SK-N-SH (cell line): ENCODE data around the gene KCNH4. TPM values are rescaled to one million over a fixed set of nuclear protein-coding genes. Genes with fewer than 3 reads are reported as not detected.

Experiments used
- CTCF ChIA-PET: fragments of 300-600, 350-600 bp; formaldehyde crosslinking; extraction: SDS; loops from one replicate; lab custom pipeline; 2021; lab: Yijun Ruan, JAX
- POLR2A ChIA-PET: fragments of 350-600 bp; sonication (Branson Sonifier 250); formaldehyde crosslinking; extraction: SDS; loops from one replicate; lab custom pipeline; 2020; ENCODE audit warnings: antibody characterized with exemption, inconsistent platforms; lab: Yijun Ruan, JAX
- DNase-seq: peaks from one replicate; pipeline ENCODE4 v3.0.0; 2012
- H2AFZ ChIP-seq: fragments of 200-600 bp; sonication (generic); 2 replicates; pipeline ENCODE4 v1.8.1; 2016; ENCODE audit warnings: antibody characterized with exemption, mild to moderate bottlenecking, low read depth
- H3F3A ChIP-seq: fragments of 200-600 bp; sonication (generic); replicated peaks from 2 replicates; pipeline ENCODE3; 2016; ENCODE audit warnings: antibody characterized with exemption, mild to moderate bottlenecking; ENCODE audit not compliant: insufficient read depth
- H3K27ac ChIP-seq, 2 experiments: fragments of 200-500 bp in 1 of 2; fragments of 200-600 bp in 1 of 2; sonication (Bioruptor generic) in 1 of 2; sonication (generic), shearing (Covaris generic) in 1 of 2; 2 replicates each; pipeline versions ENCODE4 v1.5.1 to v1.6.1; 2014 to 2016; ENCODE audit warnings: low read depth in 2 of 2, inconsistent platforms in 1 of 2, low read length in 1 of 2, mild to moderate bottlenecking in 1 of 2, mixed read lengths in 1 of 2
- H3K27me3 ChIP-seq: fragments of 200-600 bp; sonication (generic), shearing (Covaris generic); 2 replicates; pipeline ENCODE4 v1.6.1; 2016; ENCODE audit warnings: mixed run types; ENCODE audit not compliant: insufficient read depth
- H3K36me3 ChIP-seq, 2 experiments: fragments of 200-500 bp in 1 of 2; fragments of 200-600 bp in 1 of 2; sonication (Bioruptor generic) in 1 of 2; sonication (generic) in 1 of 2; replicated peaks in 1 of 2; 2 replicates each; pipeline versions ENCODE3 to v1.5.1; 2014 to 2016; ENCODE audit warnings: low read length in 1 of 2, mild to moderate bottlenecking in 1 of 2; ENCODE audit not compliant: insufficient read depth in 2 of 2, control insufficient read depth in 1 of 2
- H3K4me1 ChIP-seq, 2 experiments: fragments of 200-500 bp in 1 of 2; fragments of 200-600 bp in 1 of 2; sonication (Bioruptor generic) in 1 of 2; sonication (generic), shearing (Covaris generic) in 1 of 2; 2 replicates each; pipeline versions ENCODE4 v1.5.1 to v1.6.1; 2014 to 2016; ENCODE audit warnings: low read depth in 1 of 2, low read length in 1 of 2, mixed run types in 1 of 2; ENCODE audit not compliant: insufficient read depth in 2 of 2, control insufficient read depth in 1 of 2
- H3K4me2 ChIP-seq: fragments of 200-600 bp; sonication (generic), shearing (Covaris generic); 2 replicates; pipeline ENCODE4 v1.6.1; 2017; ENCODE audit warnings: mixed run types
- H3K4me3 ChIP-seq, 2 experiments: fragments of 200-500 bp in 1 of 2; fragments of 200-600 bp in 1 of 2; sonication (Bioruptor generic) in 1 of 2; sonication (generic), shearing (Covaris generic) in 1 of 2; 2 replicates each; pipeline versions ENCODE4 v1.5.1 to v1.8.1; 2014 to 2016; ENCODE audit warnings: low read depth in 2 of 2, inconsistent platforms in 1 of 2, low read length in 1 of 2, mild to moderate bottlenecking in 1 of 2, mixed read lengths in 1 of 2, moderate library complexity in 1 of 2
- H3K79me2 ChIP-seq: fragments of 200-600 bp; sonication (generic); 2 replicates; pipeline ENCODE4 v1.8.1; 2017; ENCODE audit warnings: mild to moderate bottlenecking; ENCODE audit not compliant: insufficient read depth
- H3K9ac ChIP-seq: fragments of 200-600 bp; sonication (generic); 2 replicates; pipeline ENCODE4 v1.6.1; 2017; ENCODE audit warnings: mixed run types
- H3K9me2 ChIP-seq: fragments of 200-600 bp; sonication (generic); 2 replicates; pipeline ENCODE4 v1.6.1; 2017; ENCODE audit warnings: mixed run types
- H3K9me3 ChIP-seq: fragments of 200-600 bp; sonication (generic); 2 replicates; pipeline ENCODE4 v1.6.1; 2017; ENCODE audit warnings: mixed run types, mild to moderate bottlenecking, moderate library complexity
- H4K20me1 ChIP-seq: fragments of 200-600 bp; sonication (generic); 2 replicates; pipeline ENCODE4 v1.6.1; 2017; ENCODE audit warnings: mild to moderate bottlenecking, mixed run types; ENCODE audit not compliant: insufficient read depth
- CHD2 ChIP-seq: fragments of 150-350 bp; IDR thresholded peaks from 2 replicates; pipeline ENCODE4 v1.6.1; 2018; ENCODE audit warnings: low read length; ENCODE audit not compliant: partially characterized antibody
- CTCF ChIP-seq: fragments of 200-600 bp; sonication (generic); IDR thresholded peaks from 2 replicates; pipeline ENCODE4 v1.6.1; 2017; ENCODE audit warnings: antibody characterized with exemption, mild to moderate bottlenecking, moderate library complexity
- ELF1 ChIP-seq: IDR thresholded peaks from 2 replicates; pipeline ENCODE4 v1.4.0; 2012
- EZH2phosphoT487 ChIP-seq: fragments of 200-600 bp; sonication (generic); IDR thresholded peaks from 2 replicates; pipeline ENCODE4 v1.6.1; 2017; ENCODE audit warnings: low read depth, mixed run types, mild to moderate bottlenecking, antibody characterized with exemption, moderate library complexity, borderline replicate concordance
- FOXJ3 ChIP-seq: sonication (generic); formaldehyde crosslinking; IDR thresholded peaks from 2 replicates; pipeline ENCODE4 v1.5.1; 2020; ENCODE audit warnings: mild to moderate bottlenecking, missing genetic modification reagents
- FOXM1 ChIP-seq: IDR thresholded peaks from 2 replicates; pipeline ENCODE4 v1.4.0; 2012; ENCODE audit warnings: low read depth, mild to moderate bottlenecking
- GABPA ChIP-seq: IDR thresholded peaks from 2 replicates; pipeline ENCODE4 v1.4.0; 2012; ENCODE audit warnings: low read depth, mild to moderate bottlenecking
- JUND ChIP-seq: IDR thresholded peaks from 2 replicates; pipeline ENCODE4 v1.4.0; 2012
- MEF2A ChIP-seq: IDR thresholded peaks from 2 replicates; pipeline ENCODE4 v1.4.0; 2012; ENCODE audit warnings: low read depth, borderline replicate concordance
- NFIC ChIP-seq: IDR thresholded peaks from 2 replicates; pipeline ENCODE4 v1.4.0; 2012; ENCODE audit warnings: borderline replicate concordance
- NRF1 ChIP-seq: IDR thresholded peaks from 2 replicates; pipeline ENCODE4 v1.6.1; 2012; ENCODE audit warnings: low read depth, mild to moderate bottlenecking, low read length
- POLR2AphosphoS5 ChIP-seq: IDR thresholded peaks from 2 replicates; pipeline ENCODE4 v1.6.1; 2012; ENCODE audit warnings: low read depth, low read length
- RCOR1 ChIP-seq: fragments of 150-350 bp; IDR thresholded peaks from 2 replicates; pipeline ENCODE4 v1.6.1; 2017; ENCODE audit warnings: antibody characterized with exemption, low read length
- RFX5 ChIP-seq: IDR thresholded peaks from 2 replicates; pipeline ENCODE4 v1.6.1; 2012; ENCODE audit warnings: mild to moderate bottlenecking, improper control_type of control experiment, low read length
- RXRA ChIP-seq: IDR thresholded peaks from 2 replicates; pipeline ENCODE4 v1.4.0; 2012; ENCODE audit warnings: low read depth, mild to moderate bottlenecking, borderline replicate concordance
- TEAD4 ChIP-seq: IDR thresholded peaks from 2 replicates; pipeline ENCODE4 v1.4.0; 2012; ENCODE audit warnings: mild to moderate bottlenecking, borderline replicate concordance; ENCODE audit not compliant: insufficient read depth
- YY1 ChIP-seq: IDR thresholded peaks from 2 replicates; pipeline ENCODE4 v1.4.0; 2012; ENCODE audit warnings: low read depth, mild to moderate bottlenecking
- ZBTB33 ChIP-seq: IDR thresholded peaks from 2 replicates; pipeline ENCODE4 v1.4.0; 2012; ENCODE audit warnings: low read depth, borderline replicate concordance
- WGBS: methylation state at CpG from one replicate; pipeline ENCODE4 v1.1.6; 2017; ENCODE audit warnings: low lambda C conversion rate; 5-methylcytosine and 5-hydroxymethylcytosine counted together
- polyA plus RNA-seq, 3 experiments: library from polyadenylated mRNA; depleted of rRNA; stranded (reverse); fragments of >200 nt; gene quantifications; 2 replicates each; pipeline ENCODE4 v1.2.3, GENCODE V29; 2012
- TF ChIP-seq, protein P1 (sequence below): IDR thresholded peaks from 2 replicates; pipeline ENCODE4 v1.6.1; 2012; ENCODE audit warnings: mild to moderate bottlenecking, low read depth, low read length, moderate library complexity
- TF ChIP-seq, protein P2 (sequence below): fragments of 150-350 bp; IDR thresholded peaks from 2 replicates; pipeline ENCODE4 v1.6.1; 2017; ENCODE audit warnings: antibody characterized with exemption, low read length, low read depth, borderline replicate concordance

KCNH4 gene
- polyA plus RNA-seq, 1 of the 3 experiments (the other 2 are of a cell fraction): 0.46 TPM

DNA sequence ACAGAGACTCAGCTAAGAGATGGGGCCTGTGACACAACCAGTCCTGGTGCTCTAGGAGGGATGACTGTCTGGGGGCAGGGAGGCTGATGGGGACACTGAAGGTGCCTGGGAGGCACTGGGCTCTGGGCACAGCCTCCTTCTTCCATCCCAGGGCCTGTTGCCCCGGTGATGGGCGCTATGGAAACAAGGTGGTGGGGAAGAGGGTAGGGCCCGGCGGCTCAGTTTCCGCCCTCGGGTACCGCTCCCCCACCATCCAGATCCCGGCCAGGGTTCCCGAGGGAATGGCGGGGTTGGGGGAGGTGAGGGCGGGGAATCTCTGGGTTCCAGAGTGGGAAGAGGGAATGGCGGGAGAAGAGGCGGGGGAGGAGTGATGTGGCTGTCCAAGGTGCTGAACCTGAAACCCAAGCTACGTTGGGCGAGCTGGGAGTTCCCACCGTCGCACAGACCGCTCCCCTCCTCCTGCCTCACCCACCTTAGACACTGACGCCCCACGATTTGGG is 981 bp downstream of the KCNH4 start:
- Histone ChIP-seq H3K4me3 (peak overlapping the region in 1 of 2 experiments; percentile 55; a peak in 1 of 4 replicates), H2AFZ (no peak overlapping the region), H3K4me2 (no peak overlapping the region), H3K4me1 (peaks cover 4 to 15% of the 10 kb centered on the region in 2 experiments; a peak in 2 of 4 replicates), H3K36me3 (no peaks in the 10 kb centered on the region), H3F3A (peaks cover 11% of the 10 kb centered on the region), H3K27me3 (no peaks in the 10 kb centered on the region), H4K20me1 (no peaks in the 10 kb centered on the region), H3K27ac (no peak overlapping the region), H3K9me3 (no peaks in the 10 kb centered on the region), H3K9ac (no peak overlapping the region), H3K79me2 (no peaks in the 10 kb centered on the region), H3K9me2 (no peaks in the 10 kb centered on the region)
- ChIA-PET CTCF (interaction anchor here (0.6 to 4.4 kb wide), 14 partner anchors 12 to 226 kb away, joined by 3 to 30 read pairs (median 8); partner anchors contain the start of genes GHDC, HSPB9 and RAB5C), POLR2A (interaction anchor here (1.6 kb wide), 1 partner anchor 69 kb away, joined by 3 read pairs; no protein-coding TSS in a partner anchor)
- TF ChIP-seq FOXJ3 (CRISPR knock-in tag): no peak
- TF ChIP-seq, protein P1, sequence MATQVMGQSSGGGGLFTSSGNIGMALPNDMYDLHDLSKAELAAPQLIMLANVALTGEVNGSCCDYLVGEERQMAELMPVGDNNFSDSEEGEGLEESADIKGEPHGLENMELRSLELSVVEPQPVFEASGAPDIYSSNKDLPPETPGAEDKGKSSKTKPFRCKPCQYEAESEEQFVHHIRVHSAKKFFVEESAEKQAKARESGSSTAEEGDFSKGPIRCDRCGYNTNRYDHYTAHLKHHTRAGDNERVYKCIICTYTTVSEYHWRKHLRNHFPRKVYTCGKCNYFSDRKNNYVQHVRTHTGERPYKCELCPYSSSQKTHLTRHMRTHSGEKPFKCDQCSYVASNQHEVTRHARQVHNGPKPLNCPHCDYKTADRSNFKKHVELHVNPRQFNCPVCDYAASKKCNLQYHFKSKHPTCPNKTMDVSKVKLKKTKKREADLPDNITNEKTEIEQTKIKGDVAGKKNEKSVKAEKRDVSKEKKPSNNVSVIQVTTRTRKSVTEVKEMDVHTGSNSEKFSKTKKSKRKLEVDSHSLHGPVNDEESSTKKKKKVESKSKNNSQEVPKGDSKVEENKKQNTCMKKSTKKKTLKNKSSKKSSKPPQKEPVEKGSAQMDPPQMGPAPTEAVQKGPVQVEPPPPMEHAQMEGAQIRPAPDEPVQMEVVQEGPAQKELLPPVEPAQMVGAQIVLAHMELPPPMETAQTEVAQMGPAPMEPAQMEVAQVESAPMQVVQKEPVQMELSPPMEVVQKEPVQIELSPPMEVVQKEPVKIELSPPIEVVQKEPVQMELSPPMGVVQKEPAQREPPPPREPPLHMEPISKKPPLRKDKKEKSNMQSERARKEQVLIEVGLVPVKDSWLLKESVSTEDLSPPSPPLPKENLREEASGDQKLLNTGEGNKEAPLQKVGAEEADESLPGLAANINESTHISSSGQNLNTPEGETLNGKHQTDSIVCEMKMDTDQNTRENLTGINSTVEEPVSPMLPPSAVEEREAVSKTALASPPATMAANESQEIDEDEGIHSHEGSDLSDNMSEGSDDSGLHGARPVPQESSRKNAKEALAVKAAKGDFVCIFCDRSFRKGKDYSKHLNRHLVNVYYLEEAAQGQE: peak; percentile 97
- TF ChIP-seq RCOR1: no peak
- no peak for TF ChIP-seq GABPA
- no peak for TF ChIP-seq EZH2phosphoT487
- TF ChIP-seq MEF2A: no peak
- no peak for TF ChIP-seq ELF1
- WGBS: 82% methylated on average over 20 of the region's 20 CpGs
- DNase-seq: peak; percentile 62

GRCh38 chr17:42179335-42179734 is 1.6 kb downstream of the KCNH4 start:
- ChIA-PET POLR2A (no interaction called here), CTCF (interaction anchor here (0.6 to 4.4 kb wide), 8 partner anchors 15 to 217 kb away, joined by 3 to 30 read pairs (median 4); partner anchors contain the start of gene GHDC)
- H3K27ac ChIP-seq: no peak overlapping the region
- no peak overlapping the region for H3K4me3 ChIP-seq
- H3K4me1 ChIP-seq: peaks cover 4 to 15% of the 10 kb centered on the region in 2 experiments; a peak in 2 of 4 replicates
- no peaks in the 10 kb centered on the region for H3K79me2 ChIP-seq
- no peaks in the 10 kb centered on the region for H3K9me3 ChIP-seq
- H3K9ac ChIP-seq: no peak overlapping the region
- H3K4me2 ChIP-seq: no peak overlapping the region
- no peaks in the 10 kb centered on the region for H3K9me2 ChIP-seq
- no peaks in the 10 kb centered on the region for H4K20me1 ChIP-seq
- no peaks in the 10 kb centered on the region for H3K27me3 ChIP-seq
- no peak for DNase-seq
- TF ChIP-seq RFX5 (no peak), FOXM1 (no peak), POLR2AphosphoS5 (no peak), NRF1 (no peak), CTCF (no peak), TEAD4 (no peak), CHD2 (no peak), RXRA (no peak), FOXJ3 (CRISPR knock-in tag) (no peak), GABPA (no peak), JUND (no peak), NFIC (no peak), ZBTB33 (no peak), YY1 (no peak)
- TF ChIP-seq, protein P2, sequence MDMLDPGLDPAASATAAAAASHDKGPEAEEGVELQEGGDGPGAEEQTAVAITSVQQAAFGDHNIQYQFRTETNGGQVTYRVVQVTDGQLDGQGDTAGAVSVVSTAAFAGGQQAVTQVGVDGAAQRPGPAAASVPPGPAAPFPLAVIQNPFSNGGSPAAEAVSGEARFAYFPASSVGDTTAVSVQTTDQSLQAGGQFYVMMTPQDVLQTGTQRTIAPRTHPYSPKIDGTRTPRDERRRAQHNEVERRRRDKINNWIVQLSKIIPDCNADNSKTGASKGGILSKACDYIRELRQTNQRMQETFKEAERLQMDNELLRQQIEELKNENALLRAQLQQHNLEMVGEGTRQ: no peak
- 50% methylated on average over 1 of the region's 1 CpG for WGBS
- peaks cover 11% of the 10 kb centered on the region for H3F3A ChIP-seq
- no peaks in the 10 kb centered on the region for H3K36me3 ChIP-seq
- H2AFZ ChIP-seq: no peak overlapping the region
